SK-N-SH treated with all-trans-retinoic acid at 6 μM for 48 hours (cell line): ENCODE data around the gene ARL6IP6.

Source experiments
- ATAC-seq: fragments of 200-7000 bp; cut with Tn5 transposase; 3 replicates; pipeline ENCODE4 v1.9.1; 2020; ENCODE audit warnings: mild to moderate bottlenecking, moderate library complexity
- ARNTL ChIP-seq: fragments of 450-650 bp; formaldehyde crosslinking; IDR thresholded peaks from 2 replicates; pipeline ENCODE4 v1.5.0; 2020; ENCODE audit warnings: low read depth, mild to moderate bottlenecking, moderate library complexity, borderline replicate concordance
- CSDC2 ChIP-seq: fragments of 250-450 bp; sonication (Bioruptor Pico); IDR thresholded peaks from 2 replicates; pipeline ENCODE4 v1.5.0; 2020; ENCODE audit warnings: mild to moderate bottlenecking, moderate library complexity
- ESRRG ChIP-seq: fragments of 250-450 bp; sonication (Bioruptor Pico); IDR thresholded peaks from 2 replicates; pipeline ENCODE4 v1.6.1; 2021; ENCODE audit warnings: mild to moderate bottlenecking
- GLIS3 ChIP-seq: fragments of 250-450 bp; sonication (Bioruptor Pico); IDR thresholded peaks from 2 replicates; pipeline ENCODE4 v1.5.0; 2020; ENCODE audit warnings: mild to moderate bottlenecking, moderate library complexity
- OSR1 ChIP-seq: fragments of 250-450 bp; sonication (Bioruptor Pico); IDR thresholded peaks from 2 replicates; pipeline ENCODE4 v1.8.0; 2022; ENCODE audit warnings: moderate library complexity, mild to moderate bottlenecking, inconsistent platforms
- PPARA ChIP-seq: fragments of 250-450 bp; sonication (Bioruptor Pico); IDR thresholded peaks from 2 replicates; pipeline ENCODE4 v1.5.0; 2020; ENCODE audit warnings: mild to moderate bottlenecking, borderline replicate concordance
- RARB ChIP-seq: fragments of 250-450 bp; sonication (Bioruptor Pico); IDR thresholded peaks from 2 replicates; pipeline ENCODE4 v1.8.0; 2021; ENCODE audit warnings: mild to moderate bottlenecking, moderate library complexity
- TCF4 ChIP-seq: fragments of 250-450 bp; sonication (Bioruptor Pico); IDR thresholded peaks from 2 replicates; pipeline ENCODE4 v1.8.0; 2021; ENCODE audit warnings: mild to moderate bottlenecking, moderate library complexity, borderline replicate concordance
- TOX ChIP-seq: fragments of 250-450 bp; sonication (Bioruptor Pico); IDR thresholded peaks from 2 replicates; pipeline ENCODE4 v1.8.0; 2021; ENCODE audit warnings: mild to moderate bottlenecking, moderate library complexity, borderline replicate concordance
- ZC3H10 ChIP-seq: fragments of 250-450 bp; sonication (Bioruptor Pico); IDR thresholded peaks from 2 replicates; pipeline ENCODE4 v1.5.1; 2021; ENCODE audit warnings: mild to moderate bottlenecking, moderate library complexity
- ZFP3 ChIP-seq: fragments of 250-450 bp; sonication (Bioruptor Pico); IDR thresholded peaks from 2 replicates; pipeline ENCODE4 v1.5.0; 2020; ENCODE audit warnings: mild to moderate bottlenecking, moderate library complexity
- ZFP30 ChIP-seq: fragments of 450-650 bp; formaldehyde crosslinking; IDR thresholded peaks from 2 replicates; pipeline ENCODE4 v1.5.0; 2022; ENCODE audit warnings: mild to moderate bottlenecking, moderate library complexity
- ZNF565 ChIP-seq: fragments of 450-650 bp; formaldehyde crosslinking; conservative IDR thresholded peaks from 2 replicates; pipeline ENCODE4 v1.5.0; 2020; ENCODE audit warnings: low read depth, mild to moderate bottlenecking, moderate library complexity
- ZNF70 ChIP-seq: fragments of 450-650 bp; formaldehyde crosslinking; IDR thresholded peaks from 2 replicates; pipeline ENCODE4 v1.5.0; 2020; ENCODE audit warnings: mild to moderate bottlenecking, moderate library complexity
- ZNF8 ChIP-seq: fragments of 450-650 bp; formaldehyde crosslinking; IDR thresholded peaks from 2 replicates; pipeline ENCODE4 v1.5.0; 2020; ENCODE audit warnings: mild to moderate bottlenecking, moderate library complexity
- TF ChIP-seq, protein P1 (sequence below): fragments of 250-450 bp; sonication (Bioruptor Pico); IDR thresholded peaks from 2 replicates; pipeline ENCODE4 v1.8.0; 2021; ENCODE audit warnings: low read depth, mild to moderate bottlenecking, moderate library complexity, borderline replicate concordance
- TF ChIP-seq, protein P2 (sequence below): fragments of 250-450 bp; sonication (Bioruptor Pico); IDR thresholded peaks from 2 replicates; pipeline ENCODE4 v1.5.1; 2020; ENCODE audit warnings: low read depth, mild to moderate bottlenecking, moderate library complexity
- TF ChIP-seq, protein P3 (sequence below): fragments of 250-450 bp; sonication (Bioruptor Pico); IDR thresholded peaks from 2 replicates; pipeline ENCODE4 v1.5.0; 2020; ENCODE audit warnings: mild to moderate bottlenecking, moderate library complexity
- TF ChIP-seq, protein P4 (sequence below): fragments of 250-450 bp; sonication (Bioruptor Pico); IDR thresholded peaks from 2 replicates; pipeline ENCODE4 v1.8.0; 2020; ENCODE audit warnings: mild to moderate bottlenecking, moderate library complexity, borderline replicate concordance
- TF ChIP-seq, protein P5 (sequence below): fragments of 250-450 bp; sonication (Bioruptor Pico); IDR thresholded peaks from 2 replicates; pipeline ENCODE4 v1.5.1; 2021; ENCODE audit warnings: mild to moderate bottlenecking, moderate library complexity

The ARL6IP6 gene

DNA sequence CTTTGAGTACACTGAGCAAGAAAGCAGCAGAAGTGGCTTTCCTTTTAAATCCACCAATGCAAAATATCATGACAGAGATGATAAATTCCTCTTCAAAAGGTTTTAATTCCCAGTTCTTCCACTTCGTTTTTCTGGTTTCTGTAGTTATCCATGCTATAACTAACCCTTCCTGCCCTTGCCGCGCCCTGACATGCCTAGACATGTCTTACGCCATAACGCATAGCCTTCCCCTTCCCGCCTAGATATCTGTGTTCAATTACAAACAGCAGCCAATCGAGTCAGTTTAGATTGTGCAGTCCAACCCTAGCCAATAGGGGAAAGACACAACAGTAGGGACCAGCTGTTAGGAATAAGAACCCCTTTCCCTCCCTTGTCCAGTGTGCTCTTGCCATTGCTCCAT, 17.2 kb upstream of the ARL6IP6 start:
- TF ChIP-seq, protein P1, sequence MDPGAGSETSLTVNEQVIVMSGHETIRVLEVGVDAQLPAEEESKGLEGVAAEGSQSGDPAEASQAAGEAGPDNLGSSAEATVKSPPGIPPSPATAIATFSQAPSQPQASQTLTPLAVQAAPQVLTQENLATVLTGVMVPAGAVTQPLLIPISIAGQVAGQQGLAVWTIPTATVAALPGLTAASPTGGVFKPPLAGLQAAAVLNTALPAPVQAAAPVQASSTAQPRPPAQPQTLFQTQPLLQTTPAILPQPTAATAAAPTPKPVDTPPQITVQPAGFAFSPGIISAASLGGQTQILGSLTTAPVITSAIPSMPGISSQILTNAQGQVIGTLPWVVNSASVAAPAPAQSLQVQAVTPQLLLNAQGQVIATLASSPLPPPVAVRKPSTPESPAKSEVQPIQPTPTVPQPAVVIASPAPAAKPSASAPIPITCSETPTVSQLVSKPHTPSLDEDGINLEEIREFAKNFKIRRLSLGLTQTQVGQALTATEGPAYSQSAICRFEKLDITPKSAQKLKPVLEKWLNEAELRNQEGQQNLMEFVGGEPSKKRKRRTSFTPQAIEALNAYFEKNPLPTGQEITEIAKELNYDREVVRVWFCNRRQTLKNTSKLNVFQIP (CRISPR knock-in tag), result no peak
- TF ChIP-seq, protein P2, sequence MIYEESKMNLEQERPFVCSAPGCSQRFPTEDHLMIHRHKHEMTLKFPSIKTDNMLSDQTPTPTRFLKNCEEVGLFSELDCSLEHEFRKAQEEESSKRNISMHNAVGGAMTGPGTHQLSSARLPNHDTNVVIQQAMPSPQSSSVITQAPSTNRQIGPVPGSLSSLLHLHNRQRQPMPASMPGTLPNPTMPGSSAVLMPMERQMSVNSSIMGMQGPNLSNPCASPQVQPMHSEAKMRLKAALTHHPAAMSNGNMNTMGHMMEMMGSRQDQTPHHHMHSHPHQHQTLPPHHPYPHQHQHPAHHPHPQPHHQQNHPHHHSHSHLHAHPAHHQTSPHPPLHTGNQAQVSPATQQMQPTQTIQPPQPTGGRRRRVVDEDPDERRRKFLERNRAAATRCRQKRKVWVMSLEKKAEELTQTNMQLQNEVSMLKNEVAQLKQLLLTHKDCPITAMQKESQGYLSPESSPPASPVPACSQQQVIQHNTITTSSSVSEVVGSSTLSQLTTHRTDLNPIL (CRISPR knock-in tag), result no peak
- TF ChIP-seq ZNF8 (CRISPR knock-in tag), result no peak
- TF ChIP-seq ZFP3, result no peak
- TF ChIP-seq OSR1 (CRISPR knock-in tag), result no peak
- no peak for TF ChIP-seq RARB (CRISPR knock-in tag)
- TF ChIP-seq, protein P3, sequence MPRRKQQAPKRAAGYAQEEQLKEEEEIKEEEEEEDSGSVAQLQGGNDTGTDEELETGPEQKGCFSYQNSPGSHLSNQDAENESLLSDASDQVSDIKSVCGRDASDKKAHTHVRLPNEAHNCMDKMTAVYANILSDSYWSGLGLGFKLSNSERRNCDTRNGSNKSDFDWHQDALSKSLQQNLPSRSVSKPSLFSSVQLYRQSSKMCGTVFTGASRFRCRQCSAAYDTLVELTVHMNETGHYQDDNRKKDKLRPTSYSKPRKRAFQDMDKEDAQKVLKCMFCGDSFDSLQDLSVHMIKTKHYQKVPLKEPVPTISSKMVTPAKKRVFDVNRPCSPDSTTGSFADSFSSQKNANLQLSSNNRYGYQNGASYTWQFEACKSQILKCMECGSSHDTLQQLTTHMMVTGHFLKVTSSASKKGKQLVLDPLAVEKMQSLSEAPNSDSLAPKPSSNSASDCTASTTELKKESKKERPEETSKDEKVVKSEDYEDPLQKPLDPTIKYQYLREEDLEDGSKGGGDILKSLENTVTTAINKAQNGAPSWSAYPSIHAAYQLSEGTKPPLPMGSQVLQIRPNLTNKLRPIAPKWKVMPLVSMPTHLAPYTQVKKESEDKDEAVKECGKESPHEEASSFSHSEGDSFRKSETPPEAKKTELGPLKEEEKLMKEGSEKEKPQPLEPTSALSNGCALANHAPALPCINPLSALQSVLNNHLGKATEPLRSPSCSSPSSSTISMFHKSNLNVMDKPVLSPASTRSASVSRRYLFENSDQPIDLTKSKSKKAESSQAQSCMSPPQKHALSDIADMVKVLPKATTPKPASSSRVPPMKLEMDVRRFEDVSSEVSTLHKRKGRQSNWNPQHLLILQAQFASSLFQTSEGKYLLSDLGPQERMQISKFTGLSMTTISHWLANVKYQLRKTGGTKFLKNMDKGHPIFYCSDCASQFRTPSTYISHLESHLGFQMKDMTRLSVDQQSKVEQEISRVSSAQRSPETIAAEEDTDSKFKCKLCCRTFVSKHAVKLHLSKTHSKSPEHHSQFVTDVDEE, result no peak
- TF ChIP-seq, protein P4, sequence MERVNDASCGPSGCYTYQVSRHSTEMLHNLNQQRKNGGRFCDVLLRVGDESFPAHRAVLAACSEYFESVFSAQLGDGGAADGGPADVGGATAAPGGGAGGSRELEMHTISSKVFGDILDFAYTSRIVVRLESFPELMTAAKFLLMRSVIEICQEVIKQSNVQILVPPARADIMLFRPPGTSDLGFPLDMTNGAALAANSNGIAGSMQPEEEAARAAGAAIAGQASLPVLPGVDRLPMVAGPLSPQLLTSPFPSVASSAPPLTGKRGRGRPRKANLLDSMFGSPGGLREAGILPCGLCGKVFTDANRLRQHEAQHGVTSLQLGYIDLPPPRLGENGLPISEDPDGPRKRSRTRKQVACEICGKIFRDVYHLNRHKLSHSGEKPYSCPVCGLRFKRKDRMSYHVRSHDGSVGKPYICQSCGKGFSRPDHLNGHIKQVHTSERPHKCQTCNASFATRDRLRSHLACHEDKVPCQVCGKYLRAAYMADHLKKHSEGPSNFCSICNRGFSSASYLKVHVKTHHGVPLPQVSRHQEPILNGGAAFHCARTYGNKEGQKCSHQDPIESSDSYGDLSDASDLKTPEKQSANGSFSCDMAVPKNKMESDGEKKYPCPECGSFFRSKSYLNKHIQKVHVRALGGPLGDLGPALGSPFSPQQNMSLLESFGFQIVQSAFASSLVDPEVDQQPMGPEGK (CRISPR knock-in tag), result no peak
- TF ChIP-seq GLIS3, result no peak
- TF ChIP-seq ZFP30, result no peak
- TF ChIP-seq ZC3H10 (CRISPR knock-in tag), result no peak
- TF ChIP-seq TOX (CRISPR knock-in tag), result no peak
- TF ChIP-seq, protein P5, sequence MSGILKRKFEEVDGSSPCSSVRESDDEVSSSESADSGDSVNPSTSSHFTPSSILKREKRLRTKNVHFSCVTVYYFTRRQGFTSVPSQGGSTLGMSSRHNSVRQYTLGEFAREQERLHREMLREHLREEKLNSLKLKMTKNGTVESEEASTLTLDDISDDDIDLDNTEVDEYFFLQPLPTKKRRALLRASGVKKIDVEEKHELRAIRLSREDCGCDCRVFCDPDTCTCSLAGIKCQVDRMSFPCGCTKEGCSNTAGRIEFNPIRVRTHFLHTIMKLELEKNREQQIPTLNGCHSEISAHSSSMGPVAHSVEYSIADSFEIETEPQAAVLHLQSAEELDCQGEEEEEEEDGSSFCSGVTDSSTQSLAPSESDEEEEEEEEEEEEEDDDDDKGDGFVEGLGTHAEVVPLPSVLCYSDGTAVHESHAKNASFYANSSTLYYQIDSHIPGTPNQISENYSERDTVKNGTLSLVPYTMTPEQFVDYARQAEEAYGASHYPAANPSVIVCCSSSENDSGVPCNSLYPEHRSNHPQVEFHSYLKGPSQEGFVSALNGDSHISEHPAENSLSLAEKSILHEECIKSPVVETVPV (CRISPR knock-in tag), result no peak
- no peak for TF ChIP-seq TCF4 (CRISPR knock-in tag)
- no peak for TF ChIP-seq ZNF70 (CRISPR knock-in tag)
- no peak for TF ChIP-seq ZNF565 (CRISPR knock-in tag)
- TF ChIP-seq PPARA (CRISPR knock-in tag), result no peak
- no peak for TF ChIP-seq ESRRG (CRISPR knock-in tag)

DNA sequence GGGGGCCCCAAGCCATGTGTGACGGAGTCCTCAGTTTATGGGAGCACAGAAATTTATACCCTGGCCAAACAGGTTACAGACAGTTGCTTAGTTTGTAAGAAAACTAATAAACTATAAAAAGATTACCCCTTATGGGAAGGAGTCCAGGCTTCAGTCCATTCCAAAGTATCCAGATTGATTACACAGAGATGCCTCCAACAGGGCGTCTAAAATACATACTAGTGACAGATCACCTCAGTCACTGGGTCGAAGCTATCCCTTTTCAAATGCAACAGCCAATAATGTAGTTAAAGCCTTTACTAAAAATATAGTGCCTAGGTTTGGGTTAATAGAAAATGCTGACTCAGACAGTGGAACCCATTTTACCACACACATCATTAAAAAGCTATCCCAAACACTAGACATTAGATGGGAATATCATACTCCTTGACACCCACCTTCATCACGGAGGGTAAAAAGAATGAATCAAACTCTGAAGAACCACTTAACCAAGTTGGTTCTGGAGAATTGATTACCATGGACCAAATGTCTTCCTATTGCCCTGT, 11.9 kb upstream of the ARL6IP6 start:
- TF ChIP-seq CSDC2, result no peak
- TF ChIP-seq, protein P3, result no peak
- no peak for TF ChIP-seq OSR1 (CRISPR knock-in tag)
- no peak for TF ChIP-seq TCF4 (CRISPR knock-in tag)
- TF ChIP-seq ZFP3, result no peak
- TF ChIP-seq GLIS3, result no peak
- no peak for TF ChIP-seq ARNTL
- ATAC-seq, result no peak

More for the DNA sequence above, 17.2 kb upstream of the ARL6IP6 start:
- no peak for ATAC-seq
